ENCODE data around the gene VAPA. TPM values are rescaled to one million over a fixed set of nuclear protein-coding genes. Genes with fewer than 3 reads are reported as not detected.

The VAPA gene
- total and polyA plus RNA-seq, 2 of the 4 experiments (the other 2 are of a cell fraction): 199 to 206 TPM

DNA sequence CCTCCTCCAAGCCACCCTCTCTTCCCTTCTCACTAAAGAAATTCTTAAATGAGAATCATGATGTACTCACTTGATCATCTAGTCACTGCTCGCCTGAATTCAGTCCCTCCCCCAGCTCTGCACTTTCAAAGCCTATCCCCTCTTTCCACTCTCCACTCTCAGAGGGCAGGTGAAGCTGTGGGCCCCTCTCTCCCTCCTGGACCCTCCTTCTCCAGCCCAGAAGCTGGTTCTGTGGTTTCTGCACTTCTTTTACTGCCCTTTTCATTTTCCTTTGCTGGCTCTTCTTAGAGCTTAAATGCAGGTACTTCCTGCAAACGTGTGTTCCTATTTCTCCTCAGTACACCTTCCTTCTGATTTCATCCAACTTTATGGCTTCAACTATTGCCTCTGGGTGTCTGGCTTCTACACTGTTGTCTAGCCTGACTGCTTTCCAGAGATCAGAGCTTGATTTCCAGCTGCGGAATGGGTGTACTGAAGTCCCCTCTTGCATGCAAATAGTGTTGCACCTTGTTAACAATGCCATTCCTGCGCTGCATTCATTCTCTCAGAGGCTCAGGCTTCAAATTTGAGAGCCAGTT lies 43.3 kb upstream of the VAPA start:
- no peak for TF ChIP-seq MAFK (IDR thresholded peaks at IDR 0.05; ENCODE audit: low read depth, low read length)
- TF ChIP-seq BHLHE40 (IDR thresholded peaks at IDR 0.05; ENCODE audit: low read depth, low read length): no peak
- TF ChIP-seq, protein P1, sequence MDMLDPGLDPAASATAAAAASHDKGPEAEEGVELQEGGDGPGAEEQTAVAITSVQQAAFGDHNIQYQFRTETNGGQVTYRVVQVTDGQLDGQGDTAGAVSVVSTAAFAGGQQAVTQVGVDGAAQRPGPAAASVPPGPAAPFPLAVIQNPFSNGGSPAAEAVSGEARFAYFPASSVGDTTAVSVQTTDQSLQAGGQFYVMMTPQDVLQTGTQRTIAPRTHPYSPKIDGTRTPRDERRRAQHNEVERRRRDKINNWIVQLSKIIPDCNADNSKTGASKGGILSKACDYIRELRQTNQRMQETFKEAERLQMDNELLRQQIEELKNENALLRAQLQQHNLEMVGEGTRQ (IDR thresholded peaks at IDR 0.05; ENCODE audit: low read depth, low read length): no peak
- no peak for TF ChIP-seq ELK1 (IDR thresholded peaks at IDR 0.05; ENCODE audit: borderline replicate concordance, low read depth, low read length)
- no peak for TF ChIP-seq CEBPB (IDR thresholded peaks at IDR 0.05; ENCODE audit: low read depth, low read length)
- TF ChIP-seq CHD1 (IDR thresholded peaks at IDR 0.05; ENCODE audit: low read depth, low read length): no peak
- no peak for TF ChIP-seq MXI1 (IDR thresholded peaks at IDR 0.05; ENCODE audit: borderline replicate concordance, low read depth, low read length)
- TF ChIP-seq RFX5 (IDR thresholded peaks at IDR 0.05; ENCODE audit: low read depth, low read length): no peak
- TF ChIP-seq FOS (IDR thresholded peaks at IDR 0.05; ENCODE audit: low read depth, low read length): no peak
- no peak for TF ChIP-seq RAD21 (IDR thresholded peaks at IDR 0.05; ENCODE audit: low read length)
- TF ChIP-seq RCOR1 (IDR thresholded peaks at IDR 0.05; ENCODE audit: insufficient replicate concordance, low read length): no peak
- CTCF ChIA-PET: no interaction called here
- H3K18ac ChIP-seq (ENCODE audit: low read depth, low read length): peak overlapping the region; percentile 55
- intact Hi-C loops (cut with micrococcal nuclease): loop anchor here (10.0 kb wide), 1 partner anchor 64 kb away; no protein-coding TSS in a partner anchor
- peaks cover 15% of the 10 kb centered on the region for H3K4me1 ChIP-seq (ENCODE audit: control insufficient read depth, insufficient read depth, low read length)
- H2AK9ac ChIP-seq (replicated peaks; ENCODE audit: low read depth, low read length, poor library complexity): no peak overlapping the region
- peak overlapping the region; percentile 64 for H3K14ac ChIP-seq (replicated peaks; ENCODE audit: low read depth, low read length)
- peak overlapping the region; percentile 53; the same call in 1 of the 3 replicates for H2BK15ac ChIP-seq (ENCODE audit: low read depth, low read length)
- peak overlapping the region; percentile 93 for H3K23ac ChIP-seq (ENCODE audit: low read depth, low read length)
- H3K79me1 ChIP-seq (ENCODE audit: low read depth in 1 of 2, low read length in 2 of 2): no peaks in the 10 kb centered on the region
- dilution Hi-C loops (cut with HindIII; ENCODE audit: low sequenced_read_pairs, unreplicated experiment): no loop called here
- no peak overlapping the region for H3K4me2 ChIP-seq (ENCODE audit: low read depth, low read length)
- H2AFZ ChIP-seq (replicated peaks; ENCODE audit: low read length, poor library complexity): peak overlapping the region; percentile 85
- peak overlapping the region; percentile 95 for H2BK20ac ChIP-seq (ENCODE audit: low read depth, low read length)
- peak; percentile 27; the same call in 1 of the 2 replicates for ATAC-seq (ENCODE audit: low read depth)
- H2AK5ac ChIP-seq (ENCODE audit: low read depth, low read length): peak overlapping the region; percentile 7; the same call in 1 of the 2 replicates
- H3K4me3 ChIP-seq (ENCODE audit: insufficient read depth, low read depth, low read length): no peak overlapping the region
- H3K9ac ChIP-seq (ENCODE audit: low read depth, low read length): no peak overlapping the region
- 75% methylated on average over 1 of the region's 4 CpGs; no CpG with 5 or more reads in 1 of the 2 experiments for WGBS, 2 experiments (ENCODE audit: extremely low coverage in 2 of 2, insufficient read length in 1 of 2)
- H4K20me1 ChIP-seq (ENCODE audit: insufficient read depth, low read length): no peaks in the 10 kb centered on the region
- H4K91ac ChIP-seq (ENCODE audit: insufficient read depth, low read depth, low read length): peak overlapping the region; percentile 71
- H3K9me3 ChIP-seq (ENCODE audit: control insufficient read depth, insufficient read depth, low read length): peaks cover 11% of the 10 kb centered on the region; the same call in 1 of the 2 replicates
- peaks cover 10% of the 10 kb centered on the region for H3K9me1 ChIP-seq (ENCODE audit: insufficient read depth, low read length)
- peak overlapping the region; percentile 93 for H4K5ac ChIP-seq (ENCODE audit: low read depth, low read length)
- peak overlapping the region; percentile 11; the same call in 1 of the 2 replicates for H3K27ac ChIP-seq (ENCODE audit: insufficient read depth, low read length)
- no peak overlapping the region for H3K56ac ChIP-seq (ENCODE audit: extremely low read depth, insufficient read depth, low read length)
- peak overlapping the region in 1 of 2 experiments; percentile 93; a peak in 2 of 4 replicates for H4K8ac ChIP-seq (ENCODE audit: low read depth in 2 of 2, low read length in 2 of 2)
- POLR2A ChIA-PET (ENCODE audit: unreplicated experiment): interaction anchor here (1.3 kb wide), 1 partner anchor 43 kb away, joined by 5 read pairs; the partner anchor contains the start of gene VAPA
- no TSS peak for BruUV-seq (replicated peaks)
- H3K4ac ChIP-seq (ENCODE audit: low read depth, low read length): peak overlapping the region; percentile 88
- no peaks in the 10 kb centered on the region for H3K27me3 ChIP-seq (ENCODE audit: control insufficient read depth, insufficient read depth, low read length)
- no peak for DNase-seq
- in situ Hi-C loops (cut with MboI; ENCODE audit: low sequenced_read_pairs): no loop called here
- no peak overlapping the region for H2BK5ac ChIP-seq (ENCODE audit: low read depth, low read length, poor library complexity, severe bottlenecking)
- H2BK120ac ChIP-seq (ENCODE audit: low read depth, low read length): peak overlapping the region; percentile 94
- no peaks in the 10 kb centered on the region for H3K36me3 ChIP-seq (ENCODE audit: control insufficient read depth, insufficient read depth, low read length)

All from IMR-90 (cell line).